Spinal cord (tissue), 10 donors: Measurements from ENCODE around the gene SPATA33. TPM values are rescaled to one million over a fixed set of nuclear protein-coding genes. Genes with fewer than 3 reads are reported as not detected.
"Not testable (repeated sequence)": the region's sequence is repeated elsewhere in the genome, so short reads cannot be mapped to it uniquely, and the experiment has no call there.

Experiments
- DNase-seq, 6 donors: peaks; one replicate each; pipeline versions ENCODE4 v3.0.0 to v3.0.0-alpha.2; 2013 to 2015; ENCODE audit warnings: low spot score in 6 of 6, low read depth in 4 of 6
- H3K27ac ChIP-seq: one replicate; pipeline ENCODE4 v1.5.1; 2013; ENCODE audit warnings: low read depth, low read length, control low read depth
- H3K27me3 ChIP-seq: one replicate; pipeline ENCODE4 v1.6.1; 2013; ENCODE audit warnings: low read length; ENCODE audit not compliant: control insufficient read depth, insufficient read depth
- H3K36me3 ChIP-seq: one replicate; pipeline ENCODE4 v1.6.1; 2013; ENCODE audit warnings: low read length; ENCODE audit not compliant: control insufficient read depth, insufficient read depth
- H3K4me1 ChIP-seq: one replicate; pipeline ENCODE4 v1.6.1; 2013; ENCODE audit warnings: low read length; ENCODE audit not compliant: control insufficient read depth, insufficient read depth
- H3K4me3 ChIP-seq: one replicate; pipeline ENCODE4 v1.5.1; 2013; ENCODE audit warnings: low read depth, low read length, control low read depth
- H3K9me3 ChIP-seq: one replicate; pipeline ENCODE4 v1.6.1; 2013; ENCODE audit warnings: low read length; ENCODE audit not compliant: control insufficient read depth, insufficient read depth
- WGBS: methylation state at CpG from one replicate; pipeline ENCODE4 v1.1.5; 2013; ENCODE audit warnings: missing lambda C conversion rate; ENCODE audit not compliant: insufficient coverage; 5-methylcytosine and 5-hydroxymethylcytosine counted together
- polyA plus RNA-seq, 2 donors: library from polyadenylated mRNA; unstranded; fragments of 120-200 nt; gene quantifications; one replicate each; pipeline ENCODE4 v1.2.1, GENCODE V29; 2013; ENCODE audit not compliant: insufficient read length in 2 of 2
- total RNA-seq, 2 donors: library from RNA; depleted of rRNA in 1 of 2; stranded (reverse); fragments of 120-200 nt in 1 of 2; fragments of >200 nt in 1 of 2; gene quantifications; one replicate each; pipeline versions ENCODE4 v1.2.3 to v1.2.4, GENCODE V29; 2013 to 2014
- donor health status: healthy.

The SPATA33 gene
- total and polyA plus RNA-seq, 4 donors: 5.7 to 25.4 (median 20.2) TPM

- 100% methylated on average over 1 of the region's 4 CpGs for WGBS
- H3K27me3 ChIP-seq, H3K4me3 ChIP-seq, DNase-seq, H3K9me3 ChIP-seq, H3K27ac ChIP-seq: not testable (repeated sequence)
- peaks cover 59% of the 10 kb centered on the region for H3K36me3 ChIP-seq
- peaks cover 17% of the 10 kb centered on the region for H3K4me1 ChIP-seq
These were observed 32.0 kb downstream of the SPATA33 start for GRCh38 chr16:89689621-89690020.

GRCh38 chr16:89690392-89690901 lies 32.8 kb downstream of the SPATA33 start:
- H3K9me3 ChIP-seq: no peaks in the 10 kb centered on the region
- H3K4me3 ChIP-seq: no peak overlapping the region
- no peak overlapping the region for H3K27ac ChIP-seq
- peaks cover 17% of the 10 kb centered on the region for H3K4me1 ChIP-seq
- no peaks in the 10 kb centered on the region for H3K27me3 ChIP-seq
- no peak for DNase-seq
- H3K36me3 ChIP-seq: peaks cover 65% of the 10 kb centered on the region
- WGBS: 94% methylated on average over 16 of the region's 16 CpGs

- H3K36me3 ChIP-seq: peaks cover 75% of the 10 kb centered on the region
- no peaks in the 10 kb centered on the region for H3K9me3 ChIP-seq
- no peak for DNase-seq
- H3K27me3 ChIP-seq: no peaks in the 10 kb centered on the region
- peaks cover 11% of the 10 kb centered on the region for H3K4me1 ChIP-seq
- H3K27ac ChIP-seq: no peak overlapping the region
- 96% methylated on average over 20 of the region's 21 CpGs for WGBS
- H3K4me3 ChIP-seq: no peak overlapping the region
These were observed 33.8 kb downstream of the SPATA33 start for GRCh38 chr16:89691231-89691985.

GRCh38 chr16:89691986-89692569 lies 34.4 kb downstream of the SPATA33 start:
- no peaks in the 10 kb centered on the region for H3K27me3 ChIP-seq
- no peak overlapping the region for H3K4me3 ChIP-seq
- 97% methylated on average over 13 of the region's 13 CpGs for whole genome bisulfite sequencing
- peaks cover 81% of the 10 kb centered on the region for H3K36me3 ChIP-seq
- peaks cover 15% of the 10 kb centered on the region for H3K4me1 ChIP-seq
- no peaks in the 10 kb centered on the region for H3K9me3 ChIP-seq
- no peak overlapping the region for H3K27ac ChIP-seq
- DNase-seq: no peak

GRCh38 chr16:89693289-89693731 lies 35.7 kb downstream of the SPATA33 start:
- no peak overlapping the region for H3K27ac ChIP-seq
- H3K4me1 ChIP-seq: peaks cover 14% of the 10 kb centered on the region
- no peaks in the 10 kb centered on the region for H3K9me3 ChIP-seq
- no peak for DNase-seq
- H3K4me3 ChIP-seq: no peak overlapping the region
- H3K36me3 ChIP-seq: peaks cover 94% of the 10 kb centered on the region
- WGBS: 96% methylated on average over 11 of the region's 11 CpGs
- no peaks in the 10 kb centered on the region for H3K27me3 ChIP-seq

GRCh38 chr16:89693931-89694783 lies 36.5 kb downstream of the SPATA33 start:
- Histone ChIP-seq H3K27me3 (no peaks in the 10 kb centered on the region), H3K9me3 (no peaks in the 10 kb centered on the region), H3K27ac (no peak overlapping the region), H3K4me3 (no peak overlapping the region), H3K4me1 (peaks cover 14% of the 10 kb centered on the region), H3K36me3 (peaks cover 90% of the 10 kb centered on the region)
- DNase-seq: no peak
- WGBS: 89% methylated on average over 26 of the region's 32 CpGs

- H3K27ac ChIP-seq, DNase-seq: not testable (repeated sequence)
- peaks cover 87% of the 10 kb centered on the region for H3K36me3 ChIP-seq
These were observed 37.1 kb downstream of the SPATA33 start for GRCh38 chr16:89694784-89695085.

GRCh38 chr16:89695086-89695874 lies 37.6 kb downstream of the SPATA33 start:
- peaks cover 83% of the 10 kb centered on the region for H3K36me3 ChIP-seq
- no peak overlapping the region for H3K27ac ChIP-seq
- WGBS: 86% methylated on average over 31 of the region's 31 CpGs
- no peaks in the 10 kb centered on the region for H3K27me3 ChIP-seq
- no peaks in the 10 kb centered on the region for H3K9me3 ChIP-seq
- peaks cover 22% of the 10 kb centered on the region for H3K4me1 ChIP-seq
- no peak for DNase-seq
- no peak overlapping the region for H3K4me3 ChIP-seq

More at GRCh38 chr16:89694784-89695085, 37.1 kb downstream of the SPATA33 start:
- H3K4me3 ChIP-seq, H3K27me3 ChIP-seq, H3K9me3 ChIP-seq: not testable (repeated sequence)
- H3K4me1 ChIP-seq: peaks cover 17% of the 10 kb centered on the region
- 92% methylated on average over 23 of the region's 23 CpGs for WGBS
